Large intestine (tissue), 3 donors: ENCODE data around the gene CORO7. TPM values are rescaled to one million over a fixed set of nuclear protein-coding genes. Genes with fewer than 3 reads are reported as not detected.

Experiments used
- DNase-seq, 2 donors: peaks; one replicate each; pipeline versions ENCODE4 v3.0.0 to v3.0.0-alpha.2; 2013
- H3K27ac ChIP-seq: one replicate; pipeline ENCODE4 v1.5.1; 2013; ENCODE audit warnings: low read length
- H3K27me3 ChIP-seq: 2 replicates; pipeline ENCODE4 v1.6.1; 2013; ENCODE audit warnings: low read length; ENCODE audit not compliant: control insufficient read depth, insufficient read depth
- H3K36me3 ChIP-seq: 2 replicates; pipeline ENCODE4 v1.6.1; 2013; ENCODE audit warnings: low read length; ENCODE audit not compliant: control insufficient read depth, insufficient read depth
- H3K4me1 ChIP-seq: one replicate; pipeline ENCODE4 v1.6.1; 2013; ENCODE audit warnings: low read length; ENCODE audit not compliant: control insufficient read depth, insufficient read depth
- H3K4me3 ChIP-seq: one replicate; pipeline ENCODE4 v1.5.1; 2013; ENCODE audit warnings: low read length
- H3K9me3 ChIP-seq: one replicate; pipeline ENCODE4 v1.6.1; 2013; ENCODE audit warnings: mild to moderate bottlenecking, low read depth, low read length, moderate library complexity; ENCODE audit not compliant: control insufficient read depth
- WGBS: methylation state at CpG from one replicate; pipeline ENCODE4 v1.1.5; 2013; ENCODE audit warnings: low lambda C conversion rate; ENCODE audit not compliant: insufficient coverage; 5-methylcytosine and 5-hydroxymethylcytosine counted together
- polyA plus RNA-seq: library from polyadenylated mRNA; unstranded; fragments of 120-200 nt; gene quantifications from one replicate; pipeline ENCODE4 v1.2.1, GENCODE V29; 2013

The CORO7 gene
- polyA plus RNA-seq, 1 donor: 41.4 TPM

GRCh38 chr16:4325253-4325758 lies 91.1 kb downstream of the CORO7 start:
- no CpG with 5 or more reads among the region's 6 CpGs for WGBS
- Histone ChIP-seq H3K27ac (no peak overlapping the region), H3K36me3 (peaks cover 2% of the 10 kb centered on the region), H3K9me3 (peaks cover 3% of the 10 kb centered on the region), H3K4me3 (no peak overlapping the region), H3K27me3 (no peaks in the 10 kb centered on the region), H3K4me1 (peaks cover 53% of the 10 kb centered on the region)
- DNase-seq: no peak

DNA sequence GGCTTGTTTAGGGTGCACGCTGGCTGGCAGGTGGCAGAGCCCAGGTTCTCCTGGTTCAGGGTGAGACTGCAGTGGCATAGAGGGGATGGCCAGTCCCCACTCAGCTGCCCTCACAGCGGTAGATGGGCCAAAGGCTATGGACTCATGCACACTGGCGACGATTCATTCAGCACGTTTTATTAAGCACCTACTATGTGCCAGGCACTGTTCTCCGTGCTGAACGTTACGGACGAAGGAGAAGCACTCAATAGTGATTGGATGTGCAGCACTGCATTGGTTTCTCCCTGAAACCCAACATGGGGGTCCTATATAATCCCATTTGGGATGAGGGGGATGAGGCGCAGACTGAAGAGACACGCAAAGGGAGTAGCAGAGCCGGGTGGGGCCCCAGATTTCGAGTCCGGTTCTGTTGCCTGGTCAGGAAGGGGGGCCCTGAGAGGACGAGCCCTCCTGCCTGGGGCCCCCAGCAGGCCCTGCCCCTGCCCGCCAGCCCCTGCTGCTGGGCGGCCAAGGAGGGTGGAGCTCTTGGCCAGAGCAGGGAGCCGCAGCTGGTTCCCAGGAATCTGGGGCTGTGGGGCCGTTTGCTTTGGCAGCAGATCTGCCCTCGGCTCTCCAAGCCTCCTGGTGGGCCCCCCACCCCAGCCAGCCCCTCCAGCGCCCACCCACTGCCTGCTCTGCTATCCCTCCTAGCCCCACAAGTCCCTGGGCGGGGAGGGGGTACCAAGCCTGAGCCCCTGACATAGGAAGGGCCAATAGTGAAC lies 91.7 kb downstream of the CORO7 start:
- peaks cover 60% of the 10 kb centered on the region for H3K4me1 ChIP-seq
- peak overlapping the region; percentile 74 for H3K27ac ChIP-seq
- no peak for DNase-seq
- H3K9me3 ChIP-seq: peaks cover 3% of the 10 kb centered on the region
- peaks cover 2% of the 10 kb centered on the region for H3K36me3 ChIP-seq
- 100% methylated on average over 1 of the region's 22 CpGs for WGBS
- H3K4me3 ChIP-seq: no peak overlapping the region
- no peaks in the 10 kb centered on the region for H3K27me3 ChIP-seq

DNA sequence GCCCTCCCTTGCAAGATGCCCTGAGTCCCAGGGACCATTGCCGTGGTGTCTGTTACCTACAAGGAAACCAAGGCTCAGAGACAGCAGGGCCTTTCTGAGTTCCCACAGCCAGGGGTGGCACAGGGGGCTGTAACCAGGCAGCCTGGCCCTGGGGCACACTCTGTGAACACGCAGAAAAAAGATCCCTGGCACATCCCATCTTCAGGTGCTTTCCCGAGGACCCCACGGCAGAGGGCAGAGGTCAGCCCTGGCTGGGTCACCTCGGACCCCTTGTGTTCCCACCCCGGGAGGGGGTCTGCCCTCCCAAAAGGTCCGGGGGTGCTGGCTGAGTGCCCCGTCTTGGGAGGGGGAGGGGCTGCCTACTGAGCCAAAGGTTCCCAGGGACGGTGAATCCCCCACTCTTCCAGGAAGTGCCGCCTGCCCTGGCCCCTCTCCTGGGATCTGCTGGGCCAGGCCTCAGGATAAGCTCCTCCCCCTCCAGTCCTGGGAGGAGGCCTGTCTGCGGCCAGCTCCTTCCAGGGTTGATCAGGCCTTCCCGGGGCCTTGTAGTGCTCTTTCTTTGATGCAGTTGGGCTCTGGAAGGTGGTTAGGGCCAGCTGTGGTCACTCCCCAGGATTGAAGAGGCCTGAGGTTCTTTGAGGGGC lies 92.4 kb downstream of the CORO7 start:
- DNase-seq: peak; percentile 70 to 74
- WGBS: no CpG with 5 or more reads among the region's 12 CpGs

GRCh38 chr16:4323071-4323844 lies 93.1 kb downstream of the CORO7 start:
- no peaks in the 10 kb centered on the region for H3K36me3 ChIP-seq
- no peak overlapping the region for H3K4me3 ChIP-seq
- H3K27ac ChIP-seq: peak overlapping the region; percentile 74
- H3K9me3 ChIP-seq: peaks cover 3% of the 10 kb centered on the region
- no peak for DNase-seq
- peaks cover 61% of the 10 kb centered on the region for H3K4me1 ChIP-seq
- no CpG with 5 or more reads among the region's 21 CpGs for WGBS
- H3K27me3 ChIP-seq: no peaks in the 10 kb centered on the region

More for the DNA sequence above, 92.4 kb downstream of the CORO7 start:
- Histone ChIP-seq H3K36me3 (no peaks in the 10 kb centered on the region), H3K4me1 (peaks cover 63% of the 10 kb centered on the region), H3K9me3 (peaks cover 3% of the 10 kb centered on the region), H3K27me3 (no peaks in the 10 kb centered on the region), H3K27ac (peak overlapping the region; percentile 74), H3K4me3 (no peak overlapping the region)

DNA sequence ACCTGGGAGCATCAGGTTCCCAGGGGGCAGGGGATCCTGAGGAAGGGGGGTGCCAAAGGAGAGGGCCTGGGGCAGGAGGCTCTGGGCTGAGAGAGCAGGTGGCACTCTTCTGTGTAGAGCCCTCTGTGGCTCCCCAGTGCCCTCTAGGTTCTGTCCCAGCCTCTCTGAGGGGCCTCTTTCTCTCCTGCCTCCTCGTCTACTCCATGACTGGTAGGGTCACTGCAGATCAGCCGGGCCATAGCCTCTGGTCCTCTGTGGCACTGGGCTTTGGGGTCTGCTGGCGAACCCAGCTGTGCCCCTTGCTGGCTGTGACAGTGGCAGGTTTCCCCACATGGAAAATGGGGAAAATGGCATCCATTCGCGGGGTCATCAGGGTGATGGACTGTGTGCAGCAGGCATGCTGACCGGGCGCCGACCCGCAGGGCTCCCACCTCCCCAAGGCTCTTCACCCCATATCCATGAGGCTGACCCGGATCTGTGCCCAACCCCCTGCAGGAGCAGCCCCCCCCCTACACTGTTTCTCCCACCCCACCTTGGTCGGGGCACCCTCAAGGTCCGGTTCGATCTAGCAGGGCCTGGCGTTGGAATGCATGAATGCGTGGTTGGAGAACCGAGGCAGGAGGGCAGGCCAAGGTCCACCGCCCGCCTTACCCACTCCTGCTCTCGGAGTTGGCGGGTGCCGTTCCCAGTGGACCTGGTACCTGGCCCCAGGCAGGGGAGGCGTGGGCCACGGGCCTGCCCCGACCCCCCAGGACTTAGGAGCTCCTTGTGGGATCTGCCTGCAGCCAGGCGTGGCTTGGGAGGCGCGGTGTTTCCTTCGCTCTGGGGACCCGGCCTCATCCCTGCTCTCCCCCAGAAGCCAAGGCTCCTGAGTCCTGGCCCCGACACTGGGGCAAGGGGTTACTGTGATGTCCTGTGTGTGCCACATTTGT lies 94.0 kb downstream of the CORO7 start:
- H3K9me3 ChIP-seq: peaks cover 3% of the 10 kb centered on the region
- WGBS: no CpG with 5 or more reads among the region's 30 CpGs
- H3K4me3 ChIP-seq: no peak overlapping the region
- H3K27me3 ChIP-seq: no peaks in the 10 kb centered on the region
- no peak overlapping the region for H3K27ac ChIP-seq
- peak in 1 of 2 donors; percentile 44 for DNase-seq
- H3K4me1 ChIP-seq: peaks cover 69% of the 10 kb centered on the region
- H3K36me3 ChIP-seq: no peaks in the 10 kb centered on the region

DNA sequence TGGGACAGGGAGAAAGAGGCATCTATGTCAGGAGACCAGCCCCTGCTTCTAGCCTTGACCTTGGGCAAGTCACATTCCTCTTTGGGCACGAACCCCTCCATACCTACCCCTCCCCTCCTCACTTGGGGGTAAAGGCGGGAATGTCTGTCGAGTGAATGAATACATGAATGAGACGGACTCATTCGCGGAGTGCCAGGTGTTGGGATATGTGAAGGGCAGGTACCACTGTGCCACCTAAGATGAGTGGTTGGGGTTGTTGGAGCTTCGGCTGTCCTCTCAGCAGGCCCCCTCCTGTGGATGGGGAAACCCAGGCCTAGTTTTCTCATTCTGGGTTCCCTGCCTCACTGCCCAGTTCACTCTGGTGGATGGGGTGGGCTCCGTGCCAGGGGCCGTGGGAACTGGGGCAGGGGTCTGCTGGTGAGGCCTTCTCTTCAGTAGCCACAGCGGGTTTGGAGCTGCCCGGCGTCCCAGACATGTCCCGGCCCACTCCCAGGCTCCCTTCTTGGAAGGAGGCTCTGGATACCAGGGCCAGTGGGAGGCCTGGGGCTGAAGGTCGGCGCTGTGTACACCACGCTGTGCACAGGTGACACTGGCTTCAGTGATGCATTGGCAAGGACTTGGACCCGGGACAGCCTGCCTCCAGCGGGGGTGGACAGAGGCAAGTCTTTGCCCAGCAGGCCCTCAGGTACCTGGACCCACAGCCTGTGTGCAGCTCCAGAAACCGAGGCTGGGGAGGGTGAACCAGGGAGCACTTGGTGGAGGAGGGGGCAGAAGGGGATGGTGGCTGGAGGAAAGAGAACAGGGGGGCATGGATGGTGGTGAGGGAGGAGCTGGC lies 94.9 kb downstream of the CORO7 start:
- Histone ChIP-seq H3K27me3 (peaks cover 4% of the 10 kb centered on the region), H3K4me3 (no peak overlapping the region), H3K36me3 (no peaks in the 10 kb centered on the region), H3K4me1 (peaks cover 70% of the 10 kb centered on the region), H3K27ac (no peak overlapping the region), H3K9me3 (peaks cover 3% of the 10 kb centered on the region)
- WGBS: no CpG with 5 or more reads among the region's 19 CpGs
- no peak for DNase-seq

- peaks cover 3% of the 10 kb centered on the region for H3K9me3 ChIP-seq
- H3K4me1 ChIP-seq: peaks cover 70% of the 10 kb centered on the region
- no peaks in the 10 kb centered on the region for H3K36me3 ChIP-seq
- no CpG with 5 or more reads among the region's 16 CpGs for WGBS
- peaks cover 4% of the 10 kb centered on the region for H3K27me3 ChIP-seq
- no peak overlapping the region for H3K4me3 ChIP-seq
- no peak overlapping the region for H3K27ac ChIP-seq
- no peak for DNase-seq
These were observed 95.7 kb downstream of the CORO7 start for GRCh38 chr16:4320571-4321137.

DNA sequence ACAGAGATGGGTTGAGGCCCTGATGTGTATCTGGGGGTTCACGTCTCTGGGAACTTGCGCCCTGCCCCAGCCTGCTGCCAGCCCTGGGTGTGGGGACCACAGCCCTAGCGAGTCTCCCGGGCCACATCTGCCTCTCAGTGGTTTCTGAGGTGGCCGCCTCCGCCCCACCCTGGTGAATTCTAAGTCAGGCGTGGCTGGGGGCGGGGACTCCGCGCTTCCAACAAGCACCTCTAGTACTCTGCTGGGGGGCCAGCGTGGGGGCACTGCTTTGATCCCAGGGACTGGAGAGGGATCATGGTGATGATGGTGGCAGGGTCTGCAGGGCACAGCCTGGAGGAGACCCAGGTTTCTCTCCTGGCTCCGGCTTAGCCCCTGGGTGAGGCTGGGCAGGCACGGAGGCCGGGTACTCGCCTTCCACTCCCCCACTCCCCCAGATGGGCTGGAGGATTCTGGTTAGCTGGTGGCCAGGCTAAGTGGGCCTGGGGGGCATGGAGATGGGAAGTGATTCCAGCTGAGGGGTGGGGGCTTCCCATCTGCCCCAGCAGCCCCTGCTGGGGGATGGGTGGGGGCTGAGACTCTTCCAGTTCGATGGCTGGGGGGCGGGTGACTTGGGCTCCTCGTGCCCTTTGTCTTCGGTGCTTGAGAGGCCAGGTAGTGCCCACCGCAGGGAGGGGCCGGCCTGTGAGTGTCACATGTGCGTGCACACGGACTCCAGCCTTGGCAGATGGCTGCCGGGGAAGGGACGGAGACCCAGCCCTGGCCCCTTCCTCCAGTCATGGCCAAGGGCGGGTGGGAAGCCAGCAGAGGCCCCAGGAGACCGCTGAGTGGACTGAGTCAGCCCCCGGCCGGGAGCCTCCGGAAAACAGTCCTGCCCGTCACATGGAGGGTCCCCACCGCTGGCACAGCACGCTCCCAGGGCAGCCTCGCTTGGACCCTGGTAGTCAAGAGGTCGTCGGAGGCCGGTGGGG lies 96.7 kb downstream of the CORO7 start:
- Histone ChIP-seq H3K4me1 (peaks cover 66% of the 10 kb centered on the region), H3K27me3 (peaks cover 9% of the 10 kb centered on the region), H3K27ac (no peak overlapping the region), H3K4me3 (no peak overlapping the region), H3K9me3 (peaks cover under 1% of the 10 kb centered on the region), H3K36me3 (no peaks in the 10 kb centered on the region)
- peak in 1 of 2 donors; percentile 40 for DNase-seq
- no CpG with 5 or more reads among the region's 37 CpGs for WGBS
